ENCODE data around the gene DIS3L2. TPM values are rescaled to one million over a fixed set of nuclear protein-coding genes. Genes with fewer than 3 reads are reported as not detected.

The DIS3L2 gene
- total and polyA plus RNA-seq, 8 donors = 13.0 to 24.0 (median 16.8) TPM

GRCh38 chr2:231991664-231992063, 30.2 kb downstream of the DIS3L2 start:
- Histone ChIP-seq H3K9me3 (no peaks in the 10 kb centered on the region), H3K4me1 (no peaks in the 10 kb centered on the region), H3K27ac (no peak overlapping the region), H3K4me3 (no peak overlapping the region), H3K27me3 (no peaks in the 10 kb centered on the region), H3K36me3 (no peaks in the 10 kb centered on the region)
- TF ChIP-seq CTCF (IDR thresholded peaks at IDR 0.05) = no peak
- ATAC-seq (no peak), DNase-seq (no peak), FAIRE-seq (no peak)
- intact Hi-C loops (cut with DNase I) = no loop called here
- 87 to 90% methylated on average over 3 of the region's 3 CpGs for WGBS, 2 donors

GRCh38 chr2:231992888-231993287, 31.4 kb downstream of the DIS3L2 start:
- no peak overlapping the region for H3K27ac ChIP-seq
- no peak for TF ChIP-seq CTCF (IDR thresholded peaks at IDR 0.05)
- no peaks in the 10 kb centered on the region for H3K27me3 ChIP-seq
- intact Hi-C loops (cut with DNase I) = no loop called here
- no peaks in the 10 kb centered on the region for H3K9me3 ChIP-seq
- DNase-seq (no peak), FAIRE-seq (no peak), ATAC-seq (no peak)
- no peaks in the 10 kb centered on the region for H3K36me3 ChIP-seq
- WGBS, 2 donors = 75% methylated on average over 5 of the region's 5 CpGs
- no peaks in the 10 kb centered on the region for H3K4me1 ChIP-seq
- H3K4me3 ChIP-seq = no peak overlapping the region

- FAIRE-seq = no peak
- no peaks in the 10 kb centered on the region for H3K4me1 ChIP-seq
- intact Hi-C loops (cut with DNase I) = no loop called here
- no peaks in the 10 kb centered on the region for H3K9me3 ChIP-seq
- no peak overlapping the region for H3K4me3 ChIP-seq
- no peak for DNase-seq
- no peak overlapping the region for H3K27ac ChIP-seq
- H3K36me3 ChIP-seq = no peaks in the 10 kb centered on the region
- H3K27me3 ChIP-seq = no peaks in the 10 kb centered on the region
- WGBS, 2 donors = 93 to 95% methylated on average over 2 of the region's 2 CpGs
- TF ChIP-seq CTCF (IDR thresholded peaks at IDR 0.05) = no peak
- ATAC-seq = no peak
Observed at GRCh38 chr2:231996797-231997540, 35.5 kb downstream of the DIS3L2 start.

GRCh38 chr2:231998046-231998445, 36.5 kb downstream of the DIS3L2 start:
- H3K36me3 ChIP-seq = no peaks in the 10 kb centered on the region
- ATAC-seq = no peak
- intact Hi-C loops (cut with DNase I) = no loop called here
- no peak for TF ChIP-seq CTCF (IDR thresholded peaks at IDR 0.05)
- no peak overlapping the region for H3K4me3 ChIP-seq
- no peak overlapping the region for H3K27ac ChIP-seq
- DNase-seq = no peak
- no peaks in the 10 kb centered on the region for H3K9me3 ChIP-seq
- FAIRE-seq = no peak
- H3K4me1 ChIP-seq = no peaks in the 10 kb centered on the region
- no peaks in the 10 kb centered on the region for H3K27me3 ChIP-seq

GRCh38 chr2:232000439-232000838, 38.9 kb downstream of the DIS3L2 start:
- no peak for FAIRE-seq
- Histone ChIP-seq H3K4me3 (no peak overlapping the region), H3K9me3 (no peaks in the 10 kb centered on the region), H3K4me1 (no peaks in the 10 kb centered on the region), H3K27ac (no peak overlapping the region), H3K36me3 (no peaks in the 10 kb centered on the region), H3K27me3 (no peaks in the 10 kb centered on the region)
- intact Hi-C loops (cut with DNase I) = no loop called here
- ATAC-seq = no peak
- no peak for DNase-seq
- 94 to 96% methylated on average over 2 of the region's 2 CpGs for WGBS, 2 donors
- TF ChIP-seq CTCF (IDR thresholded peaks at IDR 0.05) = no peak

Data from pancreas (tissue), 10 donors.